Measurements from ENCODE around the gene FAM89A. TPM values are rescaled to one million over a fixed set of nuclear protein-coding genes. Genes with fewer than 3 reads are reported as not detected.

Gene FAM89A
- total RNA-seq: 13.0 and 24.2 TPM in 2 replicates
- 24.1 and 24.7 TPM in 2 replicates for polyA plus RNA-seq

DNA sequence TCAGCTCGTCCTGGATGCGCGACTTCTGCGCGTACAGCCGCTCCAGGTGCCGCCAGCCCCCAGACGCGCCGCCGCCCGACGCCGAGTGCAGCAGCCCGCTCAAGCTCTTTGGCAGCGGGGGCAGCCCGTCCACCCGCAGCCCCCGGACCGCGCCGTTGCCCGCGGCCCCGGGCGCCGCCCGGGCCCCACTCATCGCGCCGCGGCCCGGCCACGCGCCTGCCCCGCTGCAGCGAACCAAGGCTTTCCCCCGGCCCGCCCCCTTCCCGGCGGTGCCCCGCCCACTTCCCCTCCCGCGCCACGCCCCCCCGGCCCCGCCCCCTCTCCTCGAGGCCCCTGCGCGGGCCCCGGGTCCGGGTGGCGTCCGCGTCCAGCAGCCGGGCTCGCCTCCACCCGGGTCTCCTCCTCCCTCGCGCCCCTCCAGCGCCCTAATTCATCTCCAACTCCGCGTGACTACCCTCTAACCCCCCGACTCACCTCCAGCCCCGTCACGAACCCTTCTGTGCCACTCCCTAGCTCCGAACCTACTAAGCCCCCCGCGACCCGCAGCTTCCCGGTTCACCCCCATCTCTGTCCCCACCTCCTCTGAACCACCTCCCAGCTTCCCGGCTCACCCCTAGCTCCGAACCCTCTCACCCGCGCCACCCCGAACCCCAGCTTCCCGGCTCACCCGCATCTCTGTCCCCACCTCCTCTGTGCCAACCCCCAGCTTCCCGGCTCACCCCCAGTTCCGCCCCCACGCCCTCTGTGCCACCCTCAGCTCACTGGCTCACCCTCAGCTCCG lies at the start of gene FAM89A:
FAM89A (minus strand) TSS at position 236 of the 781 bp plus-strand sequence; CDS start at position 193, 43 bp downstream.
- peak within 1 kb of the TSS; percentile 98 for H3K4me3 ChIP-seq
- H3K27ac ChIP-seq: no peak within 1 kb of the TSS
- DNase-seq (ENCODE audit: low read depth in 1 of 2, low spot score in 1 of 2): peak; percentile 60 to 71
- TF ChIP-seq, protein P1, sequence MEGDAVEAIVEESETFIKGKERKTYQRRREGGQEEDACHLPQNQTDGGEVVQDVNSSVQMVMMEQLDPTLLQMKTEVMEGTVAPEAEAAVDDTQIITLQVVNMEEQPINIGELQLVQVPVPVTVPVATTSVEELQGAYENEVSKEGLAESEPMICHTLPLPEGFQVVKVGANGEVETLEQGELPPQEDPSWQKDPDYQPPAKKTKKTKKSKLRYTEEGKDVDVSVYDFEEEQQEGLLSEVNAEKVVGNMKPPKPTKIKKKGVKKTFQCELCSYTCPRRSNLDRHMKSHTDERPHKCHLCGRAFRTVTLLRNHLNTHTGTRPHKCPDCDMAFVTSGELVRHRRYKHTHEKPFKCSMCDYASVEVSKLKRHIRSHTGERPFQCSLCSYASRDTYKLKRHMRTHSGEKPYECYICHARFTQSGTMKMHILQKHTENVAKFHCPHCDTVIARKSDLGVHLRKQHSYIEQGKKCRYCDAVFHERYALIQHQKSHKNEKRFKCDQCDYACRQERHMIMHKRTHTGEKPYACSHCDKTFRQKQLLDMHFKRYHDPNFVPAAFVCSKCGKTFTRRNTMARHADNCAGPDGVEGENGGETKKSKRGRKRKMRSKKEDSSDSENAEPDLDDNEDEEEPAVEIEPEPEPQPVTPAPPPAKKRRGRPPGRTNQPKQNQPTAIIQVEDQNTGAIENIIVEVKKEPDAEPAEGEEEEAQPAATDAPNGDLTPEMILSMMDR (IDR thresholded peaks at IDR 0.05; ENCODE audit: low read depth, low read length): no peak
- H3K9me3 ChIP-seq (ENCODE audit: low read depth): no peaks in the 10 kb centered on the region
- peaks cover 14% of the 10 kb centered on the region for H3K4me1 ChIP-seq (ENCODE audit: low read depth)
- no peaks in the 10 kb centered on the region for H3K36me3 ChIP-seq
- H3K27me3 ChIP-seq: no peaks in the 10 kb centered on the region

DNA sequence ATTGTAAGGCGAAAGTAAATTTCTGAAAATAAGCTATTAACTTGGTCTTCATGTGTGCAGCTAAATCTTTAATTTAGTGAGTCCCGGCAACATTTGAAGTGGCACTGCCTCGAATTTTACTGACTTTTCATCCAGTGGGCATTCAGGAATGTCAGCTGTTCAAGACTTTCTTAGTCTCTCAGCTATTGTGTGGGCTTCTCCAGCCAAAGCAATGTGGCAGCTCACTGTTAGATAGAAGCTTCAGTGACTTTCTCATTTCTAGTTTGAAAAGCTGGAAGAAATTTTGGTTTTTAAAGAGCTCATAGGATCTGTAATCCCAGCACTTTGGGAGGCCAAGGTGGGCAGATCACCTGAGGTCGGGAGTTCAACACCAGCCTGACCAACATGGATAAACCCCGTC lies 44.3 kb upstream of the FAM89A start:
- Histone ChIP-seq H3K27me3 (peaks cover 5% of the 10 kb centered on the region), H3K36me3 (no peaks in the 10 kb centered on the region), H3K4me3 (no peak overlapping the region), H3K9me3 (ENCODE audit: low read depth) (no peaks in the 10 kb centered on the region), H3K27ac (no peak overlapping the region), H3K4me1 (ENCODE audit: low read depth) (no peaks in the 10 kb centered on the region)
- no peak for DNase-seq (ENCODE audit: low read depth in 1 of 2, low spot score in 1 of 2)
- TF ChIP-seq, protein P1 (IDR thresholded peaks at IDR 0.05; ENCODE audit: low read depth, low read length): no peak

GRCh38 chr1:231079163-231079562 lies 39.1 kb upstream of the FAM89A start:
- Histone ChIP-seq H3K36me3 (no peaks in the 10 kb centered on the region), H3K4me3 (no peak overlapping the region), H3K4me1 (ENCODE audit: low read depth) (no peaks in the 10 kb centered on the region), H3K27me3 (no peaks in the 10 kb centered on the region), H3K9me3 (ENCODE audit: low read depth) (no peaks in the 10 kb centered on the region), H3K27ac (no peak overlapping the region)
- TF ChIP-seq, protein P1 (IDR thresholded peaks at IDR 0.05; ENCODE audit: low read depth, low read length): no peak
- no peak for DNase-seq (ENCODE audit: low read depth in 1 of 2, low spot score in 1 of 2)

GRCh38 chr1:231078250-231078649 lies 38.2 kb upstream of the FAM89A start:
- no peaks in the 10 kb centered on the region for H3K27me3 ChIP-seq
- TF ChIP-seq, protein P1 (IDR thresholded peaks at IDR 0.05; ENCODE audit: low read depth, low read length): no peak

DNA sequence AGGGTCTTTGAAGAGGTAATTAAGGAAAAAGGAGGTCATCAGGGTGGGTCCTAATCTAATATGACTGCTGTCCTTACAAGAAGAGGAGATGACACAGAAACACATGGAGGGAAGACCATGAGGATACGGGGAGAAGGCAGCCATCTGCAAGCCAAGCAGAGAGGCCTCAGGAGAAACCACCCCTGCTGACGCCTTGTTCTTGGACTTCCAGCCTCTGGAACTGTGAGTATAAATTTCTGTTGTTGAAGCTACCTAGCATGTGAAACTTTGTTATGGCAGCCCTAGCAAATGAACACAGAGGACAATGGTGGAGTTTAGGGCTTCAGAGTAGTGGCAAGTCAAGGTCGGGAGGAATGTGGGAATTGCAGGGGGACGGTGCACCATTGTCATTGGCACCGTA lies 36.7 kb upstream of the FAM89A start:
- H3K4me1 ChIP-seq (ENCODE audit: low read depth): no peaks in the 10 kb centered on the region
- no peaks in the 10 kb centered on the region for H3K9me3 ChIP-seq (ENCODE audit: low read depth)
- no peak for DNase-seq (ENCODE audit: low read depth in 1 of 2, low spot score in 1 of 2)
- H3K4me3 ChIP-seq: no peak overlapping the region
- no peaks in the 10 kb centered on the region for H3K27me3 ChIP-seq
- H3K36me3 ChIP-seq: no peaks in the 10 kb centered on the region
- H3K27ac ChIP-seq: no peak overlapping the region
- TF ChIP-seq, protein P1 (IDR thresholded peaks at IDR 0.05; ENCODE audit: low read depth, low read length): no peak

More at GRCh38 chr1:231078250-231078649, 38.2 kb upstream of the FAM89A start:
- H3K4me3 ChIP-seq: no peak overlapping the region
- no peak overlapping the region for H3K27ac ChIP-seq
- H3K9me3 ChIP-seq (ENCODE audit: low read depth): no peaks in the 10 kb centered on the region
- no peaks in the 10 kb centered on the region for H3K36me3 ChIP-seq
- DNase-seq (ENCODE audit: low read depth in 1 of 2, low spot score in 1 of 2): no peak
- H3K4me1 ChIP-seq (ENCODE audit: low read depth): no peaks in the 10 kb centered on the region

Measured in cardiac muscle cell (in vitro differentiated cells and primary cell).